Epidermal melanocyte (primary cell): Measurements from ENCODE around the gene AGER.
"Not testable (repeated sequence)": the region's sequence is repeated elsewhere in the genome, so short reads cannot be mapped to it uniquely, and the experiment has no call there.

Experiments
- DNase-seq: peaks from one replicate; pipeline ENCODE4 v3.0.0; 2011; ENCODE audit warnings: low spot score; ENCODE audit not compliant: insufficient read length

Gene AGER

DNA sequence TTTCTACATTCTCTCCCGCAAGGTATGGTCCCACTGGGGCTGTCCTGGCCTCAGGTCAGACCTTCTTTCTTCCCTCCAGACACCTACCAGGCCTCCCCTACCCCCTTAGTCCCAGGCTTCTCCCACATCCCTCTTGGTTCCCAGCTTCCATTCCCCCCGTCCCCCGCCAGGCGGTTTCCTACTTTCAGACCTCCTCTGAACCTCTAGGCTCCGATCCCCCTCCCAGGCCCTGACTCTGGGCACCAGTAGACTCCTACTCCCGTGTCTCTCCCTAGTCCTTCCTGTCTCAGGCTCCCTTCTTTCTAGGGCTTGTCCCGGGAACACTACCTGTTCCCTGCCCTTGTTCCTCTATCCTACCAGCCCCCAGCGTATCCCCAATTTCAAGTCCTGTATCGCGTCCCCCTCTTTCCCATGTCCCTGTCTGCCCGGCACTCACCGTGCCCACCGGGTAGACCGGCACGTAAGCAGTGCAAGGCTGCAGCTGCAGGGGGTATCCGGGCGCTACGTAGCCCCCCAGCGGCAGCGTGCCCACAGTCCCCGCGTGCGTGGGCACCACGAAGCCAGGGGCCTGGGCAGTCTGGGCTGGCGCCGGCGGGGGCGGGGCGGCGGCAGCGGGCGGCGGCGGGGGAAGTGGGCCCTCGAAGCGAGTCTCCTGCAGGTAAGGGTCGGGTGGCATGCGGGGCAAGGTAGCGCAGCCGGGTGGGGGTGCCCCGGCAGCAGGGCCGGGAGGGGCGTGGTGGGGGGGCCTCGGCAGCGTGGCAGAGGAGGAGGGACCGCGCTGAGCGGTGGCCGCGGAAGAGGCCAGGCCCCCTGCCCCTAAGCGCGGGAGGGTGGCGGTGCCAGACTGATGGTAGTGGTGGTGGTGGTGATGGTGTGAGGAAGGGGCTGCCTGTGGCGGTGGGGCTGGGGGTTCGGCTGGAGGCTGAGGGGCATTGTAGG lies 33.9 kb downstream of the AGER start:
- DNase-seq: no peak

DNA sequence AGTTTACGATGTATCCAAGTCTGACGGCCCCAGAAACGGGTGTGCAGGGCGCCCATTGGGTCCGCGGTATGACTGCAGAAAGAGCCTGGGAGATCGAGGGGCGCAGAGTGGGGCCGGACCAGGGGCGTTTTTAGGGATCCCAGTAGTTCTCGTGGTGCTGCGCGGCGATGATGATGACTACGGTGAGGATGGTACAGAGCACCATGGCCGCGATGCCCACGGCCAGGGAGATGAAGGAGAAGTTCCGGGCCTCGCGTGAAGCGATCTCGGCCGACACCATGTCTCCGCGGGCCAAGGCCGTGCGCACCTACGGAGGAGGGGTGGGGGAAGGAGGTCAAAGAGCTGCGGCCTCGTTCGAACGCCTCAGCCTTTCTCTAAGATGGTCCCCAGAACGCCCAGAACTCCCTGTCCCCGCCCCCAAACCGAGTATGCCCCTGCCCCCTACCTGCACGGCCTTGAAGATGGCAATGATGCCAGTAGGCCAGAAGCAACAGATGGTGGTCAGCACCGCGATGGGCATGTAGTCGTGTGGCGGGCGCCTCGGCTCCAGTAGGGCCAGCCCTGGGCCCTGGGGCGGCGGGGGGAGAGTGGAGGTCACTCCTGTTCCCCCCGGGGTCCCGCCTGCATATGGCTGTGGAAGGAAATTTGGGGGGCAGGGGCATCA lies 34.8 kb downstream of the AGER start:
- no peak for DNase-seq

DNA sequence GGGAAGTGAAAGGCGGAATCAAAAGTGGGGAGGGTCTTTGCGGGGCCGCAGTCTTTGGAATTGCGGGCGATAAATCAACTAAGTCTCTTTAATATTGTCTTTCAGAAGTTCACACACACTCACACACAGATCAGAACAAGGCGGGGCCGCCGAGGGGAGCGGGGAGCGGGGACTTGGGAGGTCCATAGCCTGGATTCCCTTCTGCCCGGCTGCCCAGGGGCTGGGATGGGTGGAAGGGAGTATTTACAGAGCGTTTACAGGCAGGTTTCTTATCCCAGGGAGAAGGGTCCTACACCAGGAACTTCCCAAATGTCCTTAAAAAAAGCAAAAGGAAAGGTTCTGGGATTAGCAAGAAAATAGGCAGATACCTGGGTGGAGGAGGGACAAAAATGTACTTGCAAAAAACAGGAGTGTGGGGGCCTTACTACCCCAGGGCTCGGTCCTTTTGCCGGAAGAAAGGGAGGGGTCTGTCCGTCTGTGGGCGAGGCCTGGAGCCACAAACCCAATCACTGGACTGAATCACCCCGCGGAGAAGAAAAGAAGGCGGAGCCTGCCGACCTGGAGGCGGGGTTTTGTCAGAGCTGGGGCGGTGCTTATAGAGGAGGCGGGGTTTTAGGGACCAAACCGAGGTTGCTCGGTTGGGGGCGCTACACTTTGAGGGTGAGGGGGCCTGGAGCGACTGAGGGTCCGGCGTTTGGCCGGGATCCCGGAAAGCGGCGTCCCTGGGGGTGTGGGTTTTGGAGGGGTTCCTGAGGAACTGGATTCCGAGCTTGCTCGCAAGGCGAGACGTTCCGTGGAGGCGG lies 35.6 kb downstream of the AGER start:
- no peak for DNase-seq

DNA sequence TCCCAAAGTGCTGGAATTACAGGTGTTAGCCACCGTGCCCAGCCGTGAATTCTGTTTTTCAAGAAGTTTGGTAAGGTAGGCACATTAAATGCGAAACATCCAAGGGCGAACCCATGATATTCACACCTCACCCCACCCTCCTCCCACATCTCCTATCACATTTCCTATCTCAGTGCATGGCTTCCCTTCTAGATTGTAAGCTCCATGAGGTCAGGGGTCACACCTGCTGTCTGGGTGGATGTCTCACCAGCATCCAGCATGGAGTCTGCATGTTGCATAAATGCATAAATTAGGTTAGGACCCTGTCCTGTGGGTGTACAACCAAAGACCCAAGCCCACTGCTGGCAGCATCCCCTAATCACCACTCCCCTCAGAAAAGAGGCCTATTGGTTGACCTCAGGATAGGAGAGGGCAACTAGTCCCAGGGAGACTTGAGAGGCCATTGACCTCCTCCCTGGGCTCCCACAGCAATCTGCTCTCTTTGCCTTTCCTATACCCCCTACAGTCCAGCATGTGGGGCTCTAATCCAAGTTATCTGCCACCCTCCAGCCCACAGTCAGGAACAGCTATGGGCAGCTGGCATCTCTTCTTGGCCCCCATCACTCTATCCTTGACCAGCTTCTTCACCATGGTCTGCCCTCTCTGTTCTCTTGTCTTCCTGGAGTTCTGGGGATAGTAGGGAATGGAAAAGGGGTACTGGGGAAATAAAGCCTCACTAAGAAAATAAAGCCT lies 36.5 kb downstream of the AGER start:
- DNase-seq: no peak

DNA sequence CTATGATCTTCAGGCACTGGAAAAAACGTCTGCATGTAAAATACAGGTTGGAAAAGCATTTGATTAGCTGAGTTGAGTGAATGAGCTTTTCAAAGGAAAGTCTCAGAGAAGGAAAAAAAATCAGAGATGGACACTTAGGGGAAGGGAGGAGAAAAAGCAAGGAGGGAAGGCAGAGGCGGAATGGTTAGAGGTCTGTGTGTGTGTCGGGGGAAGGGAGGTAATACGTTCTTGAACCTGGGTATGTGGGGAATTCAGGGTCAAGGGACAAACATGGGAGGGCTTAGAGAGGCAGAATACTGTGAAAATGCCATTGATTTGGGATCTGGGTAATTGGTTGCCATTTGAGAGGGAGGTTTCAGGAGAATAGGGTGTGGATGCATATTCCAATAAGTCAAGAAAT lies 37.4 kb downstream of the AGER start:
- no peak for DNase-seq

DNA sequence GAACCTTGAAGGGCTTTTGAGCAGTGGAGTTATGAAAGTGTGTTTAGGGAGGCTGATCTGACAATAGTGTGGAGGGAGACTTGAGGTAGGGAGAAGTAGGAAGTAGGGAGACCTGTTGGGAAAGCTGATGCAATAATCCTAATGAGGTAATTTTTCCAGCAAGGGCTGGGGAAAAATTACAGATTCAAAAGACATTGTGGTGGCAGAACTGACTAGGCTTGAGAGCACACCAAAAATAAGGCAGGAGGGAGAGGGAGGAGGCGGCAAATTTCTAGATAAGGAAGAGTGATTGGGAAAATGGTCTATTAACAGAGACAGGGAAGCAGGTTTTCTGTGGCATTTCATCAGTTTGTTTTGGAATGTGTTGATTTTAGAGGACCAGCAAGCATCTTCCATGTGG lies 37.8 kb downstream of the AGER start:
- no peak for DNase-seq

DNA sequence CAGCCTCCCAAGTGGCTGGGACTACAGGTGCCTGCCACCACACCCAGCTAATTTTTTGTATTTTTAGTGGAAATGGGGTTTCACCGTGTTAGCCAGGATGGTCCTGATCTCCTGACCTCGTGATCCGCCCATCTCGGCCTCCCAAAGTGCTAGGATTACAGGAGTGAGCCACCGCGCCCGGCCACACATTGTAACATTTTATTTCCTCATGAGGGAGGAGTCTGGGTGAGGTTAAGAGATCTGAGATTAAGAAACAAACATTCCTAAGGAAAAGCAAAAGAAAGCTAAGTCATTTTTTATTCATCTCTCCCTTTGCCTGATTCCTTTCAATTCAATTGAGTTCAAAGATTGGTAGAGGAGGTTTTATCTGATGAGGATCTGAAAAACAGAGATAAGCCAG lies 39.8 kb downstream of the AGER start:
- not testable (repeated sequence) for DNase-seq

DNA sequence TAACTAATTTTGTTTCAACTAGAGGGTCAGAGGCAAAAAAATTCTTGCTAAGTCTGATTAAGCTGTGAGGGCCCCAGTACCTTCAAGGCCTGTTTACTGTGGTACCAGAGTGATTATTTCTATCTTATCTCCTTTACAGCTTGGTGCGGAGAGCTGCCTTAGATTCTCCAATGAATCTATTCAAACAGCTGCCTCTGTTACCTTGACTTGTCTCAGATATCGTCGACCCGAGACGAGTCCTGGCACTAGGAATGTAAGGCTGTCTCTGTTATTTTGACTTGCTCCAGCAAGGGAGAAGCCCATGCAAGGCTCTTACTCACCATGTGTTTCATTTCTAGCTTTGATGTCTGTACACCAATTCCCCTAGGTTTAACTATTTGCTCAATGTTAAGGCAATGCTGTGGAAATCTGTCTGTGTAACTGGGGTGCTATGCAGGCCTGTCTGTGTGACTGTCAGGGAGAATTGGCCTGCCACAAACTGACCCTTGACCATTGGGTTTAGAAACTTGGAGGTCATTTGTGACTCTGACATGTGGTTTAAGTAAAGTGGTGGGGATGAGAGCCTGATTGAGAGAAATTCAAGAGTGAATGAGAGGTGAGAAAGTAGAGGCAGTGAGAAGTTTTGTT lies 43.5 kb downstream of the AGER start:
- no peak for DNase-seq

DNA sequence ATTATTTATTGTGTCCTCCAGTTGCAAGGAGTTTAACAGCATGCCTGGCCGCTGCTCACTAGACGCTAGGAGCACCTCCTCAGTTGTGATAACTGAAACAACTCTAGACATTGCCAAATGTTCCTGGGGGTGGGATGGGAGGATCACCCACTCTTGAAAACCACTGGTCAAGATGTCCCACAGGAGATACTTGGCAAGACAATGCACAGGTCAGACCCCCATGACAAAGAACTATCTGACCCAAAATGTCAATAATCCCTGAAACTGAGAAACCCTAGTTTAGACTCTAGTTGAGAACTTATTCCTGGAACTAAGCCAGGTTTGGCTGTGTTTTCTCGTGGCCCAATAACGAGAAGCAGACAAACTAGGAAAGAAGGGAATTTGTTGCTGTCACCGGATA lies 44.5 kb downstream of the AGER start:
- no peak for DNase-seq

DNA sequence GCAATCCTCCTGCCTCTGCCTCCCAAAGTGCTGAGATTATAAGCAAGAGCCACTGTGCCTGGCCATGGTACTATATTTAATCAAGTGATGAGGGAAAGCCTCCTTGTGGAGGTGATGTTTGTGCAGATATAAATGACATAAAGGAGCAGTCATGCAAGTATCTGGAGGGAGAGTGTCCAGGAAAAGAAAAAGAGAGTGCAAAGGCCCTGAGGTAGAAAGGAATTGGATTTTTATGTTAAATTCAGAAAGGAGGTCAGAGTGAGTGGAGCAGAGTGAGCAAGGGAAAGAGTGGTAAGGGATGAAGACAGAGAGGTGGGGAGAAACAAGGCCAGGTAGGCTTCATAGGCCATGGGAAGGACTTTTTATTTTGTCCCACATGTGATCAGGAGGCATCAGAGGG lies 46.6 kb downstream of the AGER start:
- no peak for DNase-seq

DNA sequence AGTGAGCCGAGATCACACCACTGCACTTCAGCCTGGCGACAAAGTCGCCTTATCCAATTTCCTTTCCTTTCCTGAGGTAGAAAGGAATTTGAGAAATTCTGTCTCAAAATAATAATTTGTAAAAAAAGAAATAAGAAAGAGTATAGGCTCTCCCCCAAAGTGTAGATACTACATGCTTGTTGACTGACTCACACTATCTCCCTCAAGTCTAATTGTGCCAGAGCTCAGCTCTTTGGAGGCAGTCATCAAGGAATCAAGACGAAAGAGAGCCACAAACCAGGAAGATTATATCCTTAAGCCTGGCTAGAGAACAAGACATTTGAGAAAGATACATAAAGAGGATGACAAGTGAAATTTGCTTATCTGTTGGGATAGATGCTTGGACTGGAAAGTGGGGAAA lies 50.3 kb downstream of the AGER start:
- no peak for DNase-seq

DNA sequence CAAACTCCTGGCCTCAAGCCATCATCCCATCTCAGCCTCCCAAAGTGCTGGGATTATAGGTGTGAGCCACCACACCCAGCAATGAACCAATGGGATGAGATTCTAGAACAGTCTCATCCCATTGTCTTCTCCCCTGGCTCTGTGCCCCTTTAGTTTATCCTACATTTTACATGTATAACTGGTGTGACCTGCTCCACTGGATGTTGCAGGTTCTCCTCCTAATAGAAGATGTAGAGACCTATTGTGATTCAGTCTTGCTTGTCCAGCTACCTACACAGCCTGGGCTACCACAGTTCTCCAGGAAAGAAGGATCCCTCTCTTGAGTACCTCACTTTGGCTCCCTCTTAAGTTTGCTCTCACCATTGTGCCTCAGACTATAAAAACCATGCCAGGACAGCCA lies 51.9 kb downstream of the AGER start:
- DNase-seq: no peak

DNA sequence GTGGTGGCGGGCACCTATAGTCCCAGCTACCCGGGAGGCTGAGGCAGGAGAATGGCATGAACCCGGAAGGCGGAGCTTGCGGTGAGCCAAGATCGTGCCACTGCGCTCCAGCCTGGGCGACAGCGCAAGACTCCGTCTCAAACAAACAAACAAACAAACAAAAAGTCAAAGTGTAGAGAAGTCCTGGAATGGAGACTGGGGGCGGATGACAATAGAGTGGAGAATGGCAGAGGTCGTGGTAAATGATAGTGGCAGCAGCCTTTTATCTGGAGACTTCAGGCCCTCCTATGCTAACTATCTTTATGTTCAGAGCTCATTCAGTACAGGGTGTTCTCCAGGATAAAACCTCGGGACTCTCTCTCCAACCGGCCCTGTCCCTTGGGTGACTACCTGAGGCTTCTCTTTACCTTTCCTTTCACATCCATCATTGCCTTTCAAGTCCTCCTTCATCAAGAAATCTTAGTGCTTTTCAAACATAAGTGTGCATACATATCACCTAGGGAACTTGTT lies 52.6 kb downstream of the AGER start:
- DNase-seq: no peak
